Mucosa of rectum (tissue), 2 donors: ENCODE measurements around the gene ECHDC3.

Experiments used
- H3K27ac ChIP-seq, 2 donors: one replicate each; pipeline ENCODE4 v1.7.0; 2013; ENCODE audit warnings: inconsistent platforms in 2 of 2, low read depth in 2 of 2, low read length in 2 of 2
- H3K27me3 ChIP-seq, 2 donors: one replicate each; pipeline ENCODE4 v1.7.0; 2013; ENCODE audit warnings: low read length in 2 of 2; ENCODE audit not compliant: control insufficient read depth in 2 of 2, insufficient read depth in 2 of 2
- H3K36me3 ChIP-seq, 2 donors: one replicate each; pipeline ENCODE4 v1.7.0; 2013; ENCODE audit warnings: low read length in 2 of 2; ENCODE audit not compliant: control insufficient read depth in 2 of 2, insufficient read depth in 2 of 2
- H3K4me1 ChIP-seq, 2 donors: one replicate each; pipeline ENCODE4 v1.7.0; 2013; ENCODE audit warnings: low read length in 2 of 2, mild to moderate bottlenecking in 1 of 2; ENCODE audit not compliant: control insufficient read depth in 2 of 2, insufficient read depth in 2 of 2
- H3K4me3 ChIP-seq, 2 donors: one replicate each; pipeline ENCODE4 v1.7.0; 2013; ENCODE audit warnings: low read length in 2 of 2
- H3K9ac ChIP-seq, 2 donors: one replicate each; pipeline ENCODE4 v1.7.0; 2013; ENCODE audit warnings: low read length in 2 of 2, low read depth in 1 of 2, mild to moderate bottlenecking in 1 of 2
- H3K9me3 ChIP-seq, 2 donors: one replicate each; pipeline ENCODE4 v1.7.0; 2013; ENCODE audit warnings: low read length in 2 of 2; ENCODE audit not compliant: control insufficient read depth in 2 of 2
- donor health status: healthy.
- donor health status: Normal muscosa, but diverticular disease.

Gene ECHDC3

GRCh38 chr10:11748866-11749265 lies 6.7 kb downstream of the ECHDC3 start:
- Histone ChIP-seq H3K4me1 (no peaks in the 10 kb centered on the region), H3K9ac (no peak overlapping the region), H3K27ac (no peak overlapping the region), H3K4me3 (no peak overlapping the region), H3K9me3 (no peaks in the 10 kb centered on the region), H3K27me3 (no peaks in the 10 kb centered on the region), H3K36me3 (no peaks in the 10 kb centered on the region)

GRCh38 chr10:11750420-11750819 lies 8.2 kb downstream of the ECHDC3 start:
- Histone ChIP-seq H3K36me3 (no peaks in the 10 kb centered on the region), H3K27ac (no peak overlapping the region), H3K9ac (no peak overlapping the region), H3K4me1 (no peaks in the 10 kb centered on the region), H3K9me3 (no peaks in the 10 kb centered on the region), H3K27me3 (no peaks in the 10 kb centered on the region), H3K4me3 (no peak overlapping the region)

DNA sequence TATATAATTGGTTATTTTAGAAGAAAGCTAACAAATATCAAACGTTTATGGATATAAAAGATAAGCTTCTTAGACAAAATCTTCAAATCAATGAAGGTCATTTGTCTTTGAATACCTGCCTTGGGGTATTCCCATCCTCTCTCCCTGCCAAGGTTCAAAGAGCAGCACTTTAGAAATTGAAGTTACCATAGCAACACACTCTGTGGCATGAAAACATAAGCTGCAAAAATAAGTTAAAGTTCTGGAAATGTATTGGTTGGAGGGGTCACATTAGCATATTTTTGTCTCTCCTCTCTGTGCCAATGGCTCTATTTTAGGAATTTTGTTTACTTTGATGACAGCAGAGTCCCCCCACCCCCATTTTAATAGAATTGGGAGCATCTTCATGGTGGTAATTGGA lies 12.0 kb downstream of the ECHDC3 start:
- Histone ChIP-seq H3K4me1 (peaks cover 4 to 10% of the 10 kb centered on the region in 2 donors), H3K9me3 (no peaks in the 10 kb centered on the region), H3K9ac (no peak overlapping the region), H3K36me3 (peaks cover 2 to 3% of the 10 kb centered on the region in 2 donors), H3K4me3 (no peak overlapping the region), H3K27me3 (no peaks in the 10 kb centered on the region), H3K27ac (no peak overlapping the region)

- Histone ChIP-seq H3K4me1 (peaks cover 4 to 10% of the 10 kb centered on the region in 2 donors), H3K36me3 (peaks cover 2 to 3% of the 10 kb centered on the region in 2 donors), H3K4me3 (no peak overlapping the region), H3K9me3 (no peaks in the 10 kb centered on the region), H3K27me3 (no peaks in the 10 kb centered on the region), H3K9ac (no peak overlapping the region), H3K27ac (no peak overlapping the region)
Observed at GRCh38 chr10:11754620-11755019, 12.4 kb downstream of the ECHDC3 start.

GRCh38 chr10:11755512-11756263 lies 13.5 kb downstream of the ECHDC3 start:
- H3K9me3 ChIP-seq: no peaks in the 10 kb centered on the region
- no peak overlapping the region for H3K4me3 ChIP-seq
- peaks cover 2 to 3% of the 10 kb centered on the region in 2 donors for H3K36me3 ChIP-seq
- no peaks in the 10 kb centered on the region for H3K27me3 ChIP-seq
- no peak overlapping the region for H3K9ac ChIP-seq
- H3K27ac ChIP-seq: no peak overlapping the region
- H3K4me1 ChIP-seq: peaks cover 4 to 10% of the 10 kb centered on the region in 2 donors

DNA sequence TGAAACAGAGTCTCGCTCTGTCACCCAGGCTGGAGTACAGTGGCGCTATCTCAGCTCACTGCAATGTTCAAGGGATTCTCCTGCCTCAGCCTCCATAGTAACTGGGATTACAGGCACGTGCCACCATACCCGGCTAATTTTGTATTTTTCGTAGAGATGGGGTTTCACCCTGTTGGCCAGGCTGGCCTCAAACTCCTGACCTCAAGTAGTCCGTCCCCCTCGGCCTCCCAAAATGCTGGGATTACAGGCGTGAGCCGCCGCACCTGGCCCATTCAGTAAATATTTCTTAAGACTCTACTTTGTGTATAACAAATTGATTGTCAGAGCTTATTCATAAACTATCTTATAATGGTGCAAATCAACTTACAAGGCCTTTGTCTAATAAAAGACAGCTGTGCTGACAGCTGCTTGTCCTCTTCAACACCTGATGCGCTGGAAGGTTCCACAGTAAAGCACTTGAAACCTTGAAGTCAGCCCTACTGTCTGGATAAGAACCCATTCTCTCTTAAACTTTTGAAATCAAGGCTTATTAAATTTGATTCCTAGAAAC lies 14.7 kb downstream of the ECHDC3 start:
- Histone ChIP-seq H3K36me3 (peaks cover 2 to 3% of the 10 kb centered on the region in 2 donors), H3K9ac (no peak overlapping the region), H3K27me3 (no peaks in the 10 kb centered on the region), H3K9me3 (no peaks in the 10 kb centered on the region), H3K4me1 (peaks cover 4 to 10% of the 10 kb centered on the region in 2 donors), H3K4me3 (no peak overlapping the region), H3K27ac (peak overlapping the region in 1 of 2 donors; percentile 9)

- peak overlapping the region; percentile 24 to 49 for H3K27ac ChIP-seq
- peaks cover 2 to 3% of the 10 kb centered on the region in 2 donors for H3K36me3 ChIP-seq
- H3K4me1 ChIP-seq: peaks cover 4 to 10% of the 10 kb centered on the region in 2 donors
- no peak overlapping the region for H3K4me3 ChIP-seq
- no peaks in the 10 kb centered on the region for H3K9me3 ChIP-seq
- H3K9ac ChIP-seq: no peak overlapping the region
- H3K27me3 ChIP-seq: no peaks in the 10 kb centered on the region
Observed at GRCh38 chr10:11757454-11757820, 15.3 kb downstream of the ECHDC3 start.

GRCh38 chr10:11757821-11758463 lies 15.8 kb downstream of the ECHDC3 start:
- H3K27me3 ChIP-seq: no peaks in the 10 kb centered on the region
- H3K4me3 ChIP-seq: no peak overlapping the region
- H3K9me3 ChIP-seq: no peaks in the 10 kb centered on the region
- H3K36me3 ChIP-seq: peaks cover 2 to 3% of the 10 kb centered on the region in 2 donors
- peak overlapping the region; percentile 24 to 49 for H3K27ac ChIP-seq
- H3K9ac ChIP-seq: peak overlapping the region in 1 of 2 donors; percentile 1
- peaks cover 4 to 10% of the 10 kb centered on the region in 2 donors for H3K4me1 ChIP-seq

DNA sequence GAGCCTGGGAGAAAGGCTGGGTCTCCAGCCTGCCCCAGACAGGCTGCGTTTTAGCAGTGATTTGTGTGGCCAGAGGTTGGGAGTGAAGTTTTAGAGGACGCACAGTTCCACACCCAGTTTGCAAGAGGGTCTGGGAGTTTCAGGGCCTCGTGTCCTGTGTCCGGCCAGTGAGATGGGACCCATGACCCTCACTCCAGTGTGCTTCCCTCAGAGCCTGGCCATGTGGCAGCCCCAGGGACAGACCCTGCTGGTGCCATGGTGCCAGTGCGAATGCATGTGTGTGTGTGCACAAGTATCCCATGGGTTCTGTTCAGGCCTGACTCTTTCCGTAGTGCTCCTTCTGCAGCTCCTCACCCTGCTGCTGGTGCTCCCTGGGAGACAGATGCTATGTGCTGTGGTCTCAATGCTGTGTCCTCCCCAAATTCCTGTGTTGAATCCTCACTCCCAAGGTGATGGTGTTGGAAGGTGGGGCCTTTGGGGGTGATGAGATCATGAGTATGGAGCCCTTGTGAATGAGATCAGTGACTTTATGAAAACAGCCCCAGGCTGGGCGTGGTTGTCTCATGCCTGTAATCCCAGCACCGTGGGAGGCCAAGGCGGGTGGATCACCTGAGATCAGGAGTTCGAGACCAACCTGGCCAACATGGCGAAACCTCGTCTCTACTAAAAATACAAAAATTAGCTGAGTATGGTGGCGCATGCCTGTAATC lies 16.5 kb downstream of the ECHDC3 start:
- Histone ChIP-seq H3K27me3 (no peaks in the 10 kb centered on the region), H3K9me3 (no peaks in the 10 kb centered on the region), H3K9ac (no peak overlapping the region), H3K4me3 (no peak overlapping the region), H3K36me3 (peaks cover 3 to 5% of the 10 kb centered on the region in 2 donors), H3K4me1 (peaks cover 4 to 10% of the 10 kb centered on the region in 2 donors), H3K27ac (no peak overlapping the region)

GRCh38 chr10:11759347-11759746 lies 17.2 kb downstream of the ECHDC3 start:
- Histone ChIP-seq H3K4me3 (no peak overlapping the region), H3K27ac (no peak overlapping the region), H3K9ac (no peak overlapping the region), H3K36me3 (peaks cover 3 to 5% of the 10 kb centered on the region in 2 donors), H3K9me3 (no peaks in the 10 kb centered on the region), H3K27me3 (no peaks in the 10 kb centered on the region), H3K4me1 (peaks cover 4 to 10% of the 10 kb centered on the region in 2 donors)
